HG03469 (cell line): ENCODE results near the gene HOXB3.

Source experiments
- ATAC-seq: cut with Tn5 transposase; IDR thresholded peaks from one replicate; pipeline ENCODE4 v1.9.1; 2021; ENCODE audit warnings: mild to moderate bottlenecking, moderate library complexity, moderate number of reproducible peaks; ENCODE audit not compliant: unreplicated experiment

HOXB3 gene

DNA sequence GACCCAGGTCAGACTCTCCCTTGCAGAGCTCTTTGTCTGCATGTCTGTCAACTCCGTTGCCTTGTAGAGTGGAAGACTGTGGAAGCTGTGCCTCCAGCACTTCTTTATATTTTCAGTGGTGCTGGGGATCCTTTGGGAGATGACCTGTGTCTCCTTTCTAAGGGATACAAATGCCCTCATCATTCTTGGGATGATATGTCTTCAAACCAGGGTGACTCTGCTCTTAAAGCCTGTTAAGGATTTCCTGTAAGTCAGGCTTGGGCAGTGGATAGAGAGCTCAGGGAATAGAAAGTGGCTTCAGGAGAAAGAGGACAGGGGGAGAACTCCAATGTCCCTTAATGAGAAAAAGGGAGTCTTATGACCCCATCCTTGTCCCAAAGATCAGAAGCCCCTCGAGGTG, 1.5 kb downstream of the HOXB3 start:
- ATAC-seq: no peak

DNA sequence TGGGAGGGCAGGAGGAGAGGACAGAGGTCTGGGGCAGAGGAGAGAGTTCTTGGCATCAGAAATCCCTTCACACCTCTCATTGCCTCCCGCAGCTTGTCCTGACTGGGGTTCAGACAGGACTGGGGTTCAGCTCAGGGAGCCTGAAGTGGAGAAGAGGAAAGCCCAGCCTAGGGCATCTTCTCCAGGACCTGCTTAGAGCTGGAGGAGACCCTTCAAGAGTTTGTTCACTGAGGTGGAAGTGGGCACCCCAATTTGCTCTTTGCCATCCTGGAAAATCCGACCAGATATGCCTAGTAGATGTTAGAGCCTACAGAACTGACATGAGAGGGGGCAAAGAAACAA, 2.0 kb downstream of the HOXB3 start:
- no peak for ATAC-seq

DNA sequence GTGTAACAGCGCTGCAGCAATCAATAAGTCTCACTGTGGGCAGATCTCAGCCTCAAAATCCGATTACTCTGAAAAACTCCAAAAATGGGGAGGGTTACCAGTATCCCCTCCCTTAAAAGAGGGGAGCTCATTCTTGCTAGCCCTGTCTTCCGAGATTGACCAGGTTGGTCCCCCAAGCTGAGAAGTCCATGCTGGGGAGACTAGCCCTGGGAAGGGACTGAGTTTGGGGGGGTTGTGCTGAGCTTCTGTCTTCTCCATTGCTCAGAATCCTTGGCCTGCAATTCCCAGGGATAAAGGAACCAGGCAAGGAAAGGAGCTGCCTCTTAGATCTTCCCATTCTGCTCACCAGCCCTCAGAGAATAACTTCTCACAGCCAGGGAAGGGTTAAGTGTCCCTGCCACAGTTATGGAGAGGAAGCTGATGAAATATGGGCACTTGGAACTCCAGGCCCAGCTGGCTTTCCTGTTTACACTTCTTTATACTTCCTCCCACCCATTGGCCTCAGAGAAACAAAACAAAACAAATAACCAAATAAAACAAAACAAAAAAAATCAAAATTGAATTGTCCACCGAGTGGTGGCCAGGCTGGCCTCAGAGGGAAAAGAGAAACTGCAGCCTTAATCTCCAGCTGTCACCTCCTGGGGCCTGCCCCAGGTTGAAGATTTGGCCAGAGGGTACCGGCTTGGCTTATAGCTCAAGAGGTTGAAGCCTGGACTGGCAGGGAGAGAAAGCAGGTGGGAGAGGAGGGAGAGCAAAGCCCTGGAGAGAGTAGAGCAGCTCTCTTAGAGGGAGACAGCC, 2.6 kb downstream of the HOXB3 start:
- no peak for ATAC-seq

DNA sequence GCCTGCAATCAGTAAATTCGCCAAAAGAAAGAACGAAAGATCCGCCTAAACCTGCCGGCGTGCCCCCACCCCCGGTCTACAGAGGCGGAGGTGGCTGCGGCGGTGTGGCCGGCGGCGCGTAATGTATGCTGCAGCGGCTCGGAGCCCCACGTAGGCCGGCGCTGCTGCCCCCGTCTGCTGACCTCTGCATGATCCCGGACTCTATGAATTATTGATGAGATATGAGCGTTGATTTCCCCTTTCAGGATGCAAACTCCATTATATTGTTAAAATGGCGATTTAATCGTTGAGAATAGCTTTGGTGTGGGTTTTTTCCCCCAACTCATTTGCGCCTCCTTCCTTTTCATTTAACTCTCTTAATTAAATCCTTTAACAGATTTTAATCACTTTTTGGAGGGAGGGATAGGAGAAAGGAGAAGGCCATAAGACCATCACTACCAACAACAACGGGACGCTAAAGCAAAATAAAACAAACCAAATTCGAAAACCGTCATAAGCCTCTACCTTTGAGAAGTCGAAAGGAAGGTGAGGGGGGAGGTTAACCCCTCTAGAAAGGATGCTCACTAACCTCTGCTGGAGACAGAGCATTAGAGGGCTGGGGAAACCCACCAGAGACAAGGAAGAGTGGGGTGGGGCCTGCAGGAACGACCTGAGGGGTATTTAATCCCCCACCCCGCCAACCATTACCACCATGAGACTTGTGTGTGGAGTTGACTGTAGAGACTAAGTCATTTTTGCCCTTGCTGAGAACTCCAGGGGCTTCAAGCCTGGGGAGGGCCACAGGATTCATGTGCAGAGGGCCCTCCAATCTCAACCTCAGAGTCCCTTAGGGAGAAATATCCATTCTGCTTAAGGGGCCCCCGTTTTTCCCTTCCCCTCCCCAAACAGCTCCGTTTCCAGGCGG, 3.4 kb downstream of the HOXB3 start:
- ATAC-seq: no peak

DNA sequence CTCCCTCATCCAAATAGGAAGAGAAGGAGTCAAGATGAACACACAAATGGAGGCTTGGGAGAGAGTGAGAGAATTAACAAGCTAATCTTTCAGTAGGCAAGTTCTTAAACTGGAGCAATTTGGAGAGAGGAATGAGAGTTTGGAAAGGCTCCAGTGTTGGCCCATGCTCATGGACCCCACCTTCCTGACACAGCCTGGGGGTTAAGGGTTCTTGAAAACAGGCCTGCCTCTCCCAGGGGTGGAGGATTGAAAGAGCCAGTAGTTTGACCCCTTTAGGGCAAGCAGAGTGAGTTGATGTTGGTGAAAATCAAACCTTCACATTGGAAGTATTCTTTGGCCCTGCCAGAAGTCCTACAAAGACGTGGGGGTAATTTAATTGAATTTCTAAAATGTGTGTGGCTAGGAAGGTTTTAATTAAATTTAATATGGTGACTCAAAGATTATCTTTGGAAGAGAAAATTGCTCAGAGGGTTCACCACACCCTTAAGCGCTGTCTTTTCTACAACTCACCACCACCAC, 5.8 kb downstream of the HOXB3 start:
- ATAC-seq: no peak

DNA sequence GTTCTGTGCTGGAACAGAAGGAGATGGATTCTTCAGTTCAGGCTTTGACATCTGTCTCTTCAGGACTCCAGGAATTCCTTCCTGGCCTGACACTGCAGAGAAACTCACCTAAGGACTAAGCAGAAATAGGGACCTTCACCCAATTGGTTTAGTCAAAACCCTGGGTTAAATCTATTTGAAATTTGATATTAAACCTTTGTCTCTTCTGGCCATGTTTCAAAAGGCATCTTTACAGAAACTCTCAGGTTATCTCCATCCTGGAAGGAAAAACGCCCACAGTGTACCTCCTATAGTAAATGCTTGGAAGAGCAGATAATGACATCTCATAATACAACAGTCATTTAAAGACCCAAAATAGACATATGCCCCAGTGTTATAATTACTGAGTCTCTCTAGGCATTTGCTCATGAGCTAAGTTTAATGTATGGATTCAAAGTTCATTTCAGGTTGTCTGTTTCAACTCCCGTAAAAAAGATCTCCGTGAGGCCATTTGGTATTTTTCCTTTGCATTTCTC, 6.3 kb downstream of the HOXB3 start:
- ATAC-seq: no peak

DNA sequence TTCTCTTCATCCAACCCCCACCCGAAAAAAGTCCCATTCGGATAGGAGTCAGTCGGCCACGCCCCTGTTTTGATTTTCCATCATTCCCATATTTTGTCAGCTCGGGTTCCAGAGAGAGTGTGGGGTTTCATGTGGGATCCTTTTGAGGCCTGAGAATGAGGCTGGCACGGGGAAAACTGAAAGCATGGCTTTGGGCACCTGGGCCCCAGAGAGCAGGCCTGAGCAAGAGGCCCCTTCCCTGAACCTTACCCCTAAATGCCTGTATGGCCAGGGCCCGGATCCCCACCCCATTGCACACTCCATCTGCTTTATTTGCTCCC, 7.3 kb downstream of the HOXB3 start:
- no peak for ATAC-seq

DNA sequence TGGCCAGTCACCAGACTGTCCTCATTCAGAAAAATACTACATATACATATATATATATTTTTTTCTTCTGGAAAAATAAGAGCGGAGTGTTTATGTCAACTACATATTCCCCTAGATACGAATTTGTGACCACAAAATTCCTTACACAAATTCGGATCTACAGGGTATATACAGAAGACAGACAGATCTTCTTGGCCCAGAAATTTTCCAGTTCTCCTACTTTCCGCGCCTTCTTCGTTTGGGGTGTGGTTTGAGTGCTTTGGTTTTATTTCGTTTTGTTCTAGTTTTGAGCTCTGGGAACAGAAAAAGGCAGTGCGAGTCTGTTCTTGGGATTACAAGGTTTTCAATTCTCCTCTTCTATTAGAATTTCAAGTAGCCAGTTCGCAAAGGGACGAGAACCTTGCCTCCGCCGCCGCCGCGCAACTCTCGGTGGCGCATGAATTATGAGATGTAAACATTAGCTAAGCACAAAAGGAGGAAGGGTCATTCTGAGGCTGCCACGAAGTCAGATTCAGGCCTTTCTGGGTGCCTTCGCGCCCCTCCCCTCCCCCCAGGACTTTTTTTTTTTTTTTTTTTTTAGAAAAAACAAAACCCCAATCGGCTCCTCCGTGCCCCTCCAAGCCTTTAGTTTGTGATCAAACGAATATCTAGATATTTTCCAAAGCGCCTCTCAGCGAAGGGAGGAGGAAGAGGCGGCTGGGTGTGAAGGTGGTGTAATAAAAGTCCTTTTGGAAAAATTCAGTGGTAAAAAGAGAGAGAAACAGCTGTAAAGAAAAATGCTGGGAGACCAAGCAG, 10.1 kb downstream of the HOXB3 start:
- no peak for ATAC-seq

DNA sequence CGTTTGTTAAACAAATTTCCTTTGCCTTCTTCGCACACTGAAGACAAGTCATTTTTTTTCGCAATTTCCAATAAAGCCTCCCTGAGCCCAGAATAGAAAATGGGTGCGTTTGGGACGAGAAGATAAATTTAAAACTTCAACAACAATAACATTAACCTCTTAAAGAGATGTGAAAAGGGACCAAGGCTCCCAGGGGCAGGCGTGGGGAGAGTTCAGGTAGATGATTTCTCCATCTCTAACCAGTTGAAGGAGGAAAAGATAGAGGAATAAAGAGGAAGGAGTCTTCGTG, 10.6 kb downstream of the HOXB3 start:
- no peak for ATAC-seq

DNA sequence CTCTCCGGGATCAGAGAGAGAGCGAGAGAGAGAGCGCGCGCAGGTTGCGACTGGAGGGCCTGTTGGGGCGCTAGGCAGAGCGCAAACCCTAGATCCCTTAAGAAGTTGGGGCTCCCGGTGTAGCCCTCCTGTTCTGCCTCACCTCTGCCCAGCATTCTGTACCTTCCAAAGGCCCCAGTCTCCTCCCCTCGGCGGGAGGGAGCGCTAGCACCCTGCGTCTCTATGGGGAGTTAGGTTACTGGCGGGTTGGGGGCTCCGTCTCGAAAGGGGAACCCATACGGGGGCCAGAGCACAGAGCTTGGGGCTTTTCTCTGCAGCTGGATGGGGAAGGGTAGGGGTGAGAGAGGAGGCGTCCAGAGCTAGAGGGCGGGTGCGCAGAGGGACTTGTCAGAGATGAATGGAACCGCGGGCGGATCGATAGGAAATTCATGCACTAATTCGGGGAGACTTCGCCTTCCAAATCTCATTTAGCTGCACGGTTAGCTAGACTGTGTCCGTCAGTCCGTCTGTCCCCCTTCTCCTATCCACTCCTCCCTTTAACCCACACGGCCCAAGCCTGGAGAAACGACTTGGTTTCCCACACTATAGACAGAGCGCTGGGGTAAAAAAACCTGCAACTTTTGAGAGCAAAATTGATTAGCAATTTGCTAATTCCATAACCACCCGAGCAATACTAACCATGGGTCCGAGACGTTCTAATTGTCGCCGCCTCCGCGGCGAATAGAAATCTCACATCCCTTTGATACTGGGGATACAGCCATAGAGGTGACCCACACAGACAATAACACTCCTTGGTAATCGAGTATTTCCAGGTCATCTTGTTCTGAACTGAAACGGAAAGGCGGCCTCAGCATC, 11.2 kb downstream of the HOXB3 start:
- no peak for ATAC-seq

DNA sequence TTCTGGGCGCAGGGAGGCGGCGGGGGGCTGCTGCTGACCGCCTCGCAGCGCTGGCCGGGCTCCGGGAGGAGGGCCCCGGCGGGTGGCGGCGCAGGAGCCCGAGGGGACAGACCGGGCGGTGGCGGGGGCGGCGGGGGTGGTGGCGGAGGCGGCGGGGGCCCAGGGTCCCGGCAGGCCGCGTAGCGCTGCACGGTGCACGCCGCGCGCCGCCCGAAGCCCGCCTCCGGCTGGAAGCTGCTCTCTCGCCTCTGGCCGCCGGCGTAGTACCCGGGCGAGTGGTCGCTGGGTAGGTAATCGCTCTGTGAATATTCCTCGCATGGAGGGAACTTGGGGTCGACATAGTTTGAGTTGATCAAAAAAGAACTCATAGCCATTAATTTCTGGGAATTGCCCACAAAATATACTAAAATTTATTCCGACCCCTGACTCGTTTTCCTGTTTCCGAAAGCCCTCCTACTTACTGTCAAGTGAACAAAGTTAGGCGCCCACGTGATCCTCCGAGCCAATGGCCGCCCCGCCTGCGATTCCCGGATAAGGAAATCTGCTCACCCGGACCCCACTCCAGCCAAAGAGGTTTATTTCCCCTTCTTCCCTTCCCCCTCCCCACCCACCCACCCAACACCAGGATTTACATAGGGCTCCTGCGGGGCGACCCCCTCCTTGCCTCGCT, 12.0 kb downstream of the HOXB3 start, which contains the start of gene HOXB4:
Gene HOXB4 (minus strand): TSS at position 405 of the 670 bp plus-strand sequence. CDS start 31 bp downstream, at position 374.
- no peak for ATAC-seq

DNA sequence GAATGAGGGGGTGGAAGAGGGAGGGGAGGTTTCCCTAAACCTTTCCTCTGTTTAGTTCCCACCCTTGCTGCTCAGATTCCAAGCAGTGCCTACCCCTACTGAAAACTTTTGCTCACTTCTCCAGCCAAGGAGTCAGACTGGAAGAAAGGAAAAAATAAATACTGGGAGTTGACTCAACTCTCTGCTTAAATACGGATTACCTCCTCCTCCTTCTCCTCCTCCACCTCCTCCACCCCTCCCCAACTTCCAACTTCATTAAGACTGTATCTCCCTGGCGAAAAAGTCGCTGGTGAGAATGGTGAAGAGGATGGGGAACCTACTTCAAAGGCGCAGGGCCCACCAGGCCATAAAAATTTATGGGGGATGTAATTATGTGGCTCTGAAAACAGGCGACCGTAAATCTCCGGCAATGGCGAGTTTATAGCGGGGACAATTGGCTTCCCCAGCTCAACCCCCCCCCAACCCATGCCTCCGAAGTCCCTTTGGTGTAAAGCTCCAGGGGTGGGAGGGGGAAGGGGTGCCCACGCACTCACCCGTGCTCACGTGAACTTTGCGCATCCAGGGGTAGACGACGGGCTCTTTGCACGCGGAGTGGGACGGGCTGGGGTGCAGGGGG, 12.6 kb downstream of the HOXB3 start:
- ATAC-seq: no peak

DNA sequence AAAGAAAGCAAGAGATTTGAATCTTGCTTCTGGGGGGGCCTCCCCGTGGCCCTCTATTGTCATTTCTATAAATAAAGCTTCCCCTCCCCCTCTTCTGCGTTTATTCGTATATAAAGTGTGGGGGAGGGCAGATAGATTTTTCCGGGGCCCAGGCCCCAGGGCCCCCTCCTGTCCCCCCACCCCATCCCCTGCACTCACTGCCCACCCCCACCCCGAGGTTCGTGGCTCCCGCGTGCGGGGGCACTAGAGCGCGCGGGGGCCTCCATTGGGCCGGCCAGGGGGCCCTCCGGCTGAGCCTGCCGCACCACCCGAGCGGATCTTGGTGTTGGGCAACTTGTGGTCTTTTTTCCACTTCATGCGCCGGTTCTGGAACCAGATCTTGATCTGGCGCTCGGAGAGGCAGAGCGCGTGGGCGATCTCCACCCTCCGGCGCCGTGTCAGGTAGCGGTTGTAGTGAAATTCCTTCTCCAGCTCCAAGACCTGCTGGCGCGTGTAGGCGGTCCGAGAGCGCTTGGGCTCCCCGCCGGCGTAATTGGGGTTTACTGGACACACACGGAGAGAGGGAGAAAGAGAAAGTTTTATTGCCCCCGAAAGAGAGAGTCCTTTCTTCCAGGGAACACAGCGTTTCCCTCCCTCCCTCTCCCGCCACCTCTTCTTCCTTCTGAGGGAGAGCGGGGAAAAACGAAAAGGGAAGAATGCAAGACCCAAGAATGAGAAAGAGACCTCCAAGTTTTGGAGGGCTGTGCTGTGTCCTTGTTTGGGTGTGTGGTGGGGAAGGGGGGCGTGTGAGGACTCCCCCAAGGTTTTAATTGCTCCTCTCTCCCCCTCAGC, 13.3 kb downstream of the HOXB3 start:
- ATAC-seq: no peak

DNA sequence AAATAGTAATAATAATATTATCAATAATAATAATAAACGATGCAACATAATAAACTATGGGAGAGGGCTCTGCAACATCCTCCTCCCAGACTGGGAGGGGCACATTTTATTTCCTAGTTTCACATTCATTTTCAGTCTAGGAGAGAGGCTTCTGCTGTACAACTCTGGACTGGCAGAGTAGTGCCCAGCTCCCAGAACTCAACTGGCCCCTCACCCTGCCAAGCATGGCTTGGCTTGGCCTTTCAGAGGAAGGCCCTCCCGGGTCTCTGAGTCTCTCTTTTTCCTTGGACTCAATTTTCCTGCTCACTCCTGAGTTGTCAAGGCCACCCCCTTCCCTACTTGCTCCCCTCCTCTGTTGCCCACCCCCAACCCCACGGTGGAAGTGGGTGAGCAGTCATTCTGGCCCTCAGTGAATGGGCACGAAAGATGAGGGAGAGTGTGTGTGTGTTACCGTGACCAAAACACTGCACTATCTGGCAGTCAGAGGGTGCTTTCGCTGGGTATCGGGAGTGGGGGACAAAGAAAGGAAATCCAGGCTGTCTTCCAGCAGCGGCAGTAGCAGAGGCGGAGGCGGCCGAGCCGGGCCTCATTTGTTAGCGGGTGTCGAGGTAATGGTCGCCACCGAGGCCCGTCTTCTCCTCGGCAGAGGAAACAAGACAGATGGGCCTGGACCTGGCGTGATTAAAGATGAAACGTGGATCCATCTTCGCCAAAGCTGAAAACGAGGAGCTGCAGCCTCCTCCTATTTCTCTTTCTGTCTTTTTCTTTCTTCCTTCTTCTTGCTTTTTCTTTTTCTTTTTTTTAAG, 14.2 kb downstream of the HOXB3 start:
- ATAC-seq: no peak

DNA sequence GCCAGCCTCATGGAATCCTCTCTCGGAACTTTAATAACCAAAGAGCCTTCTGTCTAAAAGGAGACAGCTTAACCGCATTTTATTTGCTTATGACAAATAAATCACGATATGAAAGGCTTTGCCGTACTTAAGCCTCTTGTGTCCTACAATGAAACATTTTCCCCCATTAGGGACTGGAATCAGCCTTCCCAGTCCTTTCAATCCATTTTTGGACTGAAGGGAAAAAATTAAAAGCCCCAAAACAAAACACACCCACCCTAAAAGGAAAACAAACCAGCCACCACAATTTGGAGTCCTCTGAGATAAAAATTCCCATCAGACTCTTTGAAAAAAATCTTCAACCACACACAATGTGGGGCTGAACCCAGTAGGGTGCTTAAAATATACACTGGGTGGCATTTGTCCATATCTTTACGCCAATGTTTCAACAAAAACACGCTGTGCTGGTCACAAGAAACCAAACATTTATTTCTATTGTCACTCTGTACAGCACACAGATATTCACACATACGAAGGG, 14.9 kb downstream of the HOXB3 start:
- no peak for ATAC-seq

DNA sequence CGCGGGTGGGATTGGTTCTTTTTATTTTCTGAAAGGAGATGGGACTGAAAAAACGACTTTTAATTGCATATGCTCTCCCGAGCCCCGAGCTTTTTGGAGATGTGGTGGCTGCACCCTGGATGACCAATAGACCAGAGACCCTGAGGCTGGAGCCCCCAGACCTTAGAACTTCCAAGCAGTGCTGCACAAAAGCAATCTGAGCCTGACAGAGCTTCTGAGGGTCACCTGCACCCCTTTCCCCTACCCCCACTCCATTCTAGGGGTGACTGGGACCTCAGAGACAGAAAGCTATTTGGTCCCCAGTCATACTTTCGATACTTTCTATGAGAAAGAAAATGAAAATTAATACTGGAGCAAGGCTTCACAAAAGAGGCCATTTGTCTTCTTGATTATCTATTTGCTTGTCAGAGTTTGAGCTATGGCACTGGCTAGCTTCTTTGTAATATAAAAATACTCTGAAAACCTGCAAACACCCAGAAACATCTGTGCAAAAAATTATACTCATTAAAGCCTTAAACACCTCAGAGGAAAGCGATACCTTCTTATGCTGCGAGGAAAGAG, 15.5 kb downstream of the HOXB3 start:
- no peak for ATAC-seq

DNA sequence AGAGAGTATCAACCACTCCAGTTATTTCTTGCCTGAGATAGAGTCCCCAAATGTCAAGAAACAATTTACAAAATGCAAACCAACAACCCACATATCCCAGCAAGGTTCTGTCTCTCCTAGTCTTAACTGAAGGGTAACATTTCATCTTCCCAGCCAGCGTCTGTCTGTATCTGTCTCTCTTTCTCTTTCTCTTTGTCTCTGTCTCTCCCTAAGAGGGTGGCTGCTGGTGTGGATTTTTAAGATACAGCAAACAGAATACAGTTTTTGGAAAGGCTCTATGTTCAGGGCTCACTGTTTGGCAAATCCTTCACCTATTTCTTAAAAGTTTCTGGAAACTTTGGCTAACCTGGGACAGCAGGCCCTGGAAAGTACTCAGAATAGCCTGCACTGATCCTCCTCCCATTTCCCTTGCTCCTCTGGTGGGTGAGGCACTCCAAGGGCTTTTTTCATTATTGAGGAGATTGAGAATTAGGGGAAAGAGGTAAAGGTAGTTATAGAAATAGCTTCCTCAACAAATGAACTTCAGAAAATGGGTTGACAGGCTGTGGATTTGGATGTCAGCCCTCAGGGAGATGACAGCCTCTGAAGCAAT, 18.1 kb downstream of the HOXB3 start:
- no peak for ATAC-seq
